ENCODE data around the gene HSD17B14.

The HSD17B14 gene

DNA sequence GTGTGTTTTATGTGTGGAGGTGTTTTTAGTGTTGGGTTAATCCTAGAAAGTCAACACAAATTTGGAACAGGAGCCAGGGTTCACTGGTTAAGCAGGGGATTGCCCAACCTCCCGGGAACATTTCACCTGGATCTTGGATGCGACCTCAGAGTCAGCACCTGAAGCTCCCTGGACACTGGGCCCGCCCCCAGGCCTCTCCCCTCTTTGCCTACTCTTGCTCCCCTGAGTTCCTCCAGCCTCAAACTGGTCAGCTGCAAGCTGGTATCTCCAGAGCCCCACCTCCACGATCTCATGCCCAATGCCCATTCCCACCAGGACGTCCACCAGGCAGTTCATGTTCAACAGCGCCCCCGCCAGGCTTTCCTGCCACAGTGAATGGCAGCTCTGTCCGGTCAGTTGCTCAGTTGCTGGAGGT is 9.7 kb downstream of the HSD17B14 start:
- DNase-seq (ENCODE audit: low read depth), result no peak

DNA sequence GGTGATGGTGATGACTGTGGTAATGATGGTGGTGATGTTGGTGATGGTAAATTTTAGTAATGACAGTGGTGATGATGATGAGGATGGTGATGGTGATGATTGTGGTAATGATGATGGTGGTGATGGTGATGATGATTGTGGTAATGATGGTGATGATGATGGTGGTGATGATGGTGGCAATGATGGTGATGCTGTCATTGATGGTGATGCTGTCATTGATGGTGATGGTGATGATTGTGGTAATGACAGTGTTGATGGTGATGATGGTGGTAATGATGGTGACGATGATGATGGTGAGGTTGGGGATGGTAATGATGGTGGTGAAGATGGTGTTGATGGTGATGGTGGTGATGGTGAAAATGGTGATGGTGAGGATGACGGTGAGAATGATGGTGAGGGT is 13.8 kb downstream of the HSD17B14 start:
- no peak for DNase-seq (ENCODE audit: low read depth)

DNA sequence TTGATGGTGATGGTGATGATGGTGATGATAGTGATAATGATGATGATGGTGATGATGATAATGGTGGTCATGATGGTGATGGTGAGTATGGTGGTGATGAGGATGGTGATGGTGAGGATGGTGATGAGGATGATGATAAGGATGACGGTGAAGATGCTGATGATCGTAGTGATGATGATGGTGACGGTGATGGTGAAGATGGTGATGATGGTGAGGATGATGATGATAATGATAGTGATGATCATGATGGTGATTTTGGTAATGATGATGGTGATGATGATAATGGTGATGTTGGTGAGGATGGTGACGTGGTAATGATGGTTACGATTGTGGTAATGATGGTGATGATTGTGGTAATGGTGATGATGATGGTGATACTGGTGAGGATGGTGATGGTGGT is 14.7 kb downstream of the HSD17B14 start:
- DNase-seq (ENCODE audit: low read depth), result no peak

- peak; percentile 92 for DNase-seq (ENCODE audit: low read depth)
Observed at GRCh38 chr19:48819366-48819816, 16.9 kb downstream of the HSD17B14 start.

- DNase-seq (ENCODE audit: low read depth), result no peak
Observed at GRCh38 chr19:48818234-48818820, 18.0 kb downstream of the HSD17B14 start.

DNA sequence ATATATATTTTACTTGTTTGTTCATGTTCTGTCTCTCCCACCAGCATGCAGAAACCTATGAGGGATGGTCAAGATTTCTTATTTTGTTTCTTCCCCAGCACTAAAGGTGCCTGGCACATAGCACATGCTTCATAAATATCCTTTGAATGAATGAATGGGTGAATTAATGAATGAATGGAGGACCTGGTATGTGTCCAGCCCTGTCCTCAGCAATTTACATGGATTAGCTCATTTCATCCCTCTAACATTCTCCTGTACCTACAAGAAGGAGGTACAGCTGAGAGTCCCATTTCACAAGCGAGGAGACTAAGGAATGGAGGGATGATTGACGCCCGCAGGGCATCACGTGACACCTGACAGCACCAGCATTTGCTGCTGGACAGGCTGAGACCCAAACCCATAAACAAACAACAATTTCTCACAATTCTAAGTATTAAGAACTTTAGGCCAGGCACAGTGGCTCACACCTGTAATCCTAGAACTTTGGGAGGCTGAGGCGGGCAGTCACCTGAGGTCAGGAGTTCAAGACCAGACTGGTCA is 18.6 kb downstream of the HSD17B14 start:
- no peak for DNase-seq (ENCODE audit: low read depth)

GRCh38 chr19:48815870-48816501 is 20.3 kb downstream of the HSD17B14 start:
- no peak for DNase-seq (ENCODE audit: low read depth)

GRCh38 chr19:48814895-48815294 is 21.4 kb downstream of the HSD17B14 start:
- no peak for DNase-seq (ENCODE audit: low read depth)

GRCh38 chr19:48813123-48813913 is 23.0 kb downstream of the HSD17B14 start:
- no peak for DNase-seq (ENCODE audit: low read depth)

DNA sequence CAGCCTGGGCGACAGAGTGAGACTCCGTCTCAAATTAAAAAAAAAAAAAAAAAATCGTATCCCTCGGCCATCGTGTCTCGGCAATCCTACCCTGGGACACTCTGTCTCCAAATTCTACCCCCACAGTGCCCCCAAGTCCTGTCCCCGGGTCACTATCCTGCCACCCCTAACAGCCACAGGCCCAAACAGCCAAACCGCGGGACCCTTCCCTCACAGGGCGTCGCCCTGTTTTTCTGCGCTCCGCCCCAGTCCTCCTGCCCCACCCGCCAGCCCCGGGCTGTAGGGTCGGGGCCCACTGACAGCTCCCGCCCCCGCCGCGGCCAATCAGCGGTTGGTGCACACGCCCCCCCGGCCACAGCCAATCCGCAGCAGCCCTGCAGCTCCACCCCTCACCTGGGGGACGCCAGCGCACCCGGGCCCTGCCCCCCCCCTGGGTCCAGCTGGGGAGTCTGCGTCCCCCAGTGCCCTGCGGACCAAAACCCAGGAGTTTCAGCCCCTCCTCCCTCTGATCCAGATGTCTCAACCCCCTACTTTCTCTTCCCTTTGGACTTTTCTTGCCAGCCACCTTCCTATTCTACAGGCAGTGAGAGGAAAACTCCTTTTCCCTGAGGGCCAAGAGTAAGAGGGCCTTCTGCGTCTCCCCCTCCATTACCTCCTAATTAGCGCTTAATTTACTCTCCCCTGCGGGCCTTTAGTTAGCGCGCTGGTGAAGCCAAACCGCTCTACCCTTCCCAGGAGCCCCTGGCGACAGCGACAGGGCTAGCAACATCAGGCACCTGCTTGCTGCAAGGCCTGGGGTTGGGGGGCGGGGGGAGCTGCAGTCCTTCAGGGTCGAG is 24.0 kb downstream of the HSD17B14 start:
- DNase-seq (ENCODE audit: low read depth), result no peak

DNA sequence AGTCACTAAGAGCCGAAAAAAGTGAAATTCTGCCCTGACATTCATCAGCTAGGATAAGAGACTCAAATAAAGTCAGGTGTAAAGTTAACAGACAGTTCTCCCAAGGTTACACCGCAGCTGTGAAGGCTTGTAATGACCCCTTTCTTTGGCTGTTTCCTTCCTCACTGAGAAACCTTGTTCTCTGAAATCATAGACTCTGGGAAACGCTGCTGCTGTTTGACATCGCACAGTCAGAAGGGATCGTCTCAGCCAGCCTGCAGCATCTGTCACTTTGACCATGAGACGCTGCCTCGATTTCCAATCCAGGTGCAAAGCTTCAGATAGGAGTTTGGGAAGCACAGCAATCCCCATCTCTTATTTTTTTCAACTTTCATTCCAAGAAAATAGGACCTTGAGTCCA is 26.1 kb downstream of the HSD17B14 start:
- DNase-seq (ENCODE audit: low read depth), result no peak

GRCh38 chr19:48807590-48808308 is 28.5 kb downstream of the HSD17B14 start:
- DNase-seq (ENCODE audit: low read depth), result no peak

DNA sequence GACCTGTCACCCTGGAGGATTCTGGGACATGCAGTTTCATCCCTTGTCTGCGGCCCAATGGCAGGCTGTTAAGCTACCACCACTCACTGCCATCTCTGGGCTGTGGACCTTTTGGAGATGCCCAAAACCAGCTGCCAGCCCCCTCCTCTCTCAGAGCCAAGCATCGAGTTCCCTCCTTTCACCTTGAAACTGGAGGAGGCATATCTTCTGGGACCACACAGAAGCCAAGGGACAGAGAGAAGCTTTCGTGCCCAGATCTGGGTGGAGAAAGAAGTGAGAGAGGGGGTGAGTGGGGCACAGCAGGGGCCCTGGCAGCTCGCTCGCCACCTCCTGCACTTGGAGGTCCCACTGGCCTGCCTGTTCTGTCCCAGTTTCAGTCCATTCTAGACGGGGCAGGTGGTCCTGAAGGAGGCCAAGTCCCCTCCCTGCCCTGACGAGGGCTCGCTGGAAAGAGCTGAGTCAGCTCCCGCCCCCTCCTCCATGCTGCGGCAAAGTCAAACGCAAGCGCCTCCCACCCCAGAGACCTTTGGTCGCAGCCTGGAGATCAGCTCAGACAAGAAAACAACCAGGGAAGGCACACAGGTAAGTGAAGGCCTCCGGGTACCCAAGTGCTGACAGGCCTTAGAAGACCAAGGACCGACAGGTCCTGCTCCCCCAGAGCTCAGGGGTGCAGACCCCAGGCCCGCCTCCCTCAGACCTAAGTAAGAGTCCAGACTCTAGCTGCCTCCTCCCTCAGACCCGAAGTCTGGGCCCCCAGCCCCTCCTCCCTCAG is 29.3 kb downstream of the HSD17B14 start:
- no peak for DNase-seq (ENCODE audit: low read depth)

- DNase-seq (ENCODE audit: low read depth), result no peak
Observed at GRCh38 chr19:48806518-48806817, 29.8 kb downstream of the HSD17B14 start.

- DNase-seq (ENCODE audit: low read depth), result no peak
Observed at GRCh38 chr19:48805452-48805851, 30.8 kb downstream of the HSD17B14 start.

DNA sequence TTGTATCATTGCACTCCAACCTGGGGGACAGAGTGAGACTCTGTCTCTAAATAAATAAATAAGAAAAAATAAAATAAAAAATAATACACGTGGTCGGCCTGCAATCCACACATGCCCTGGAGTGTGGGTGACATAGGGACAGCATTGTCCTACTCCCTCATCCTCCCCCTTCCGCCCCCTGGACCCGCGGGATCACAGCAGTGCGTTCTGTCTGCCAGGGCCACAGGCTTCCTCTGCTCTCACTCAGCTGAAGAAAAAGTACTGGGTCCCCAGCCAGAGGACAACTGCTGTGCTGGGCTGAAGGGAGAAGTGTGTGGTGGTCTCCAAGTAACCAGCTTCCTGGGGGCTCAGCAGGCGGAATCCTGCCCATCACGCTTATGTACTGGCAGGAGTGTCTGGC is 31.8 kb downstream of the HSD17B14 start:
- DNase-seq (ENCODE audit: low read depth), result no peak

DNA sequence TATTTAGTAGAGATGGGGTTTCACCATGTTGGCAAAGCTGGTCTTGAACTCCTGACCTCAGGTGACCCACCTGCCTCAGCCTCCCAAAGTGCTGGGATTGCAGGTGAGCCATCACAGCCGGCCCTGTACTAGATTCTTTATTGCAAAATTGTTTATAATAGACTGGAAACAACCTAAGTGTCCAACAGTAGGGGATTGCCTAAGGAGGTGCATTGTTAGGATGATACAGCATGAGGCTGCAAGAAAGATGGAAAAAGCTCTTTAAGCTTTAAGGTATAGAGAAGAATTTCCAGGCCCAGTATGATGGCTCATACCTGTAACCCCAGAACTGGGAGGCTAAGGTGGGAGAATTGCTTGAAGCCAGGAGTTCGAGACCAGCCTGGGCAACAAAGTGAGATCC is 33.7 kb downstream of the HSD17B14 start:
- DNase-seq (ENCODE audit: low read depth), result no peak

- DNase-seq (ENCODE audit: low read depth), result no peak
Observed at GRCh38 chr19:48799358-48800300, 36.7 kb downstream of the HSD17B14 start.

GRCh38 chr19:48798937-48799336 is 37.4 kb downstream of the HSD17B14 start:
- DNase-seq (ENCODE audit: low read depth), result no peak

DNA sequence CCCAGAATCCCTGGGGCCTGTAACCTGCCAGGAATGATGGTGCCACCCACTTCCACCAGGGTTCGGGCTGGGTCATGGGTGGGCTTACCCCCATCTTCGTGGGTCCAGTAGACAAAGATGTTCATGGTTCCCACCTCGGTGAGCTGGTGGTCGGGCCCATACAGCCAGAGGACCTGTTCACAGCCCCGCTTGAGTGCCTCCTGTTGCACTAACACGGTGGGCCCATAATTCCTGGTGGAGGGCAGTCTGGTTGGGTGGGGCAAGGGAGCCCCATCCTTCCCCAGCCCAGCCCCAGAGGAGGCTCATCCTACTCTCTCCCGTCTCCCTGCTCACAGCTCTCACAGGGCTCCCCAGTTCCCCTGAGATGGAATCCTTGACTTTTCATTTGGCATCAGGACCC is 39.2 kb downstream of the HSD17B14 start:
- DNase-seq (ENCODE audit: low read depth), result no peak

Data from GM04503 (cell line).